Thyroid gland (tissue), 4 donors: ENCODE measurements around the gene SCMH1.

Experiments
- CTCF ChIP-seq, 6 experiments: fragments of 200-600 bp in 3 of 6; fragments of 450-650 bp in 3 of 6; sonication (generic) in 3 of 6; IDR thresholded peaks; one replicate each; pipeline ENCODE4 v1.5.1; 2016 to 2019; ENCODE audit warnings: antibody characterized with exemption in 6 of 6, mild to moderate bottlenecking in 2 of 6, inconsistent platforms in 1 of 6, moderate library complexity in 1 of 6
- POLR2A ChIP-seq, 2 donors: fragments of 450-650 bp; IDR thresholded peaks; one replicate each; pipeline ENCODE4 v1.6.1; 2017; ENCODE audit warnings: antibody characterized with exemption in 2 of 2, mild to moderate bottlenecking in 2 of 2, moderate library complexity in 1 of 2

DNA sequence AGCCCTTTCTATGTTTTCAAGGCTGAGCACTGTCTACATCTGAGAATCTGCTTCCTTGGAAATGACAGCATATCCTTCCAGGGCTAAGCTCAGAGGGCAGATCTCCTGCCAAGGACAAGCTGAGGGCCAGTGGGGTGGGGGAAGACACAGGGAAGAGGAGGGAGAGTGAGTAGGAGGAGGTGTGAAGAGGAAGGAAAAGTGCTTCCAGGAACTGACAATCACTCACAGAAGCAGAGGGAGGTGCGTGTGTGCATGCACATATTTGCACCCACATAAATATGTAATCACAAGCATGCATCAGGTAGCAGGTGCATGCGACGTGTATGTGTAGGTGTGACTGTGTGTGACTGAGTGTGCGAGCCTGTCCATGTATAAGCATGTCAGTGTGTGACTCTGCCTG is 43.7 kb upstream of the SCMH1 start:
- TF ChIP-seq POLR2A (IDR thresholded peaks at IDR 0.05) (no peak), CTCF (IDR thresholded peaks at IDR 0.05) (no peak)
